WERI-Rb-1 (cell line): ENCODE data around the gene GRM6.

Experiments
- DNase-seq: peaks from one replicate; pipeline ENCODE4 v3.0.0-alpha.2; 2020
- H3K27ac ChIP-seq: fragments of 250-450 bp; sonication (Bioruptor Pico); 2 replicates; pipeline ENCODE4 v1.5.1; 2020; ENCODE audit warnings: mild to moderate bottlenecking, moderate library complexity
- H3K27me3 ChIP-seq: fragments of 250-450 bp; sonication (Bioruptor Pico); 2 replicates; pipeline ENCODE4 v1.5.1; 2021; ENCODE audit warnings: mild to moderate bottlenecking, low read depth, moderate library complexity; ENCODE audit not compliant: insufficient read depth, severe bottlenecking
- H3K36me3 ChIP-seq: fragments of 250-450 bp; sonication (Bioruptor Pico); 2 replicates; pipeline ENCODE4 v1.5.1; 2020; ENCODE audit warnings: mild to moderate bottlenecking, moderate library complexity
- H3K4me3 ChIP-seq: 2 replicates; pipeline ENCODE4 v1.5.1; 2011; ENCODE audit warnings: low read depth, mild to moderate bottlenecking, control low read depth, low read length
- H3K9me3 ChIP-seq: fragments of 250-450 bp; sonication (Bioruptor Pico); 2 replicates; pipeline ENCODE4 v1.5.1; 2021; ENCODE audit warnings: mild to moderate bottlenecking, moderate library complexity; ENCODE audit not compliant: severe bottlenecking
- TF ChIP-seq, protein P1 (sequence below): IDR thresholded peaks from 2 replicates; pipeline ENCODE4 v1.5.1; 2011; ENCODE audit warnings: low read depth, mild to moderate bottlenecking, control low read depth, inconsistent platforms, low read length

The GRM6 gene

DNA sequence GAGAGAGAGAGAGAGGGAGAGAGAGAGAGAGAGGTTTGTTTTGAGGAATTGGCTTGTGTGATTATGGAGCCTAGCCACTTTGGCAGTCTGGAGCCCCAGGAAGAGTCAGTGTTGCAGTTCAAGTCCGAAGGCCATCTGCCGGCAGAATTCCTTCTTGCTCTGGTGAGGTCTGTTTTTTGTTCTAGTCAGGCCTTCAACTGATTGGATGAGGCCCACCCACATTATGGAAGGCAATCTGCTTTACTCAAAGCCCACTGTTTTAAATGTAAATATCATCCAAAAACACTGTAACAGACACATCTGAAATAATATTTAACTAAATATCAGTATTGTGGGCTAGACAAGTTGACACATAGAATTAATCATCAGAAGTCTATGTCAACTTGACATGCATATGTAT lies 11.4 kb upstream of the GRM6 start:
- TF ChIP-seq, protein P1, sequence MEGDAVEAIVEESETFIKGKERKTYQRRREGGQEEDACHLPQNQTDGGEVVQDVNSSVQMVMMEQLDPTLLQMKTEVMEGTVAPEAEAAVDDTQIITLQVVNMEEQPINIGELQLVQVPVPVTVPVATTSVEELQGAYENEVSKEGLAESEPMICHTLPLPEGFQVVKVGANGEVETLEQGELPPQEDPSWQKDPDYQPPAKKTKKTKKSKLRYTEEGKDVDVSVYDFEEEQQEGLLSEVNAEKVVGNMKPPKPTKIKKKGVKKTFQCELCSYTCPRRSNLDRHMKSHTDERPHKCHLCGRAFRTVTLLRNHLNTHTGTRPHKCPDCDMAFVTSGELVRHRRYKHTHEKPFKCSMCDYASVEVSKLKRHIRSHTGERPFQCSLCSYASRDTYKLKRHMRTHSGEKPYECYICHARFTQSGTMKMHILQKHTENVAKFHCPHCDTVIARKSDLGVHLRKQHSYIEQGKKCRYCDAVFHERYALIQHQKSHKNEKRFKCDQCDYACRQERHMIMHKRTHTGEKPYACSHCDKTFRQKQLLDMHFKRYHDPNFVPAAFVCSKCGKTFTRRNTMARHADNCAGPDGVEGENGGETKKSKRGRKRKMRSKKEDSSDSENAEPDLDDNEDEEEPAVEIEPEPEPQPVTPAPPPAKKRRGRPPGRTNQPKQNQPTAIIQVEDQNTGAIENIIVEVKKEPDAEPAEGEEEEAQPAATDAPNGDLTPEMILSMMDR: no peak
- no peak overlapping the region for H3K4me3 ChIP-seq
- no peaks in the 10 kb centered on the region for H3K36me3 ChIP-seq
- H3K27me3 ChIP-seq: no peaks in the 10 kb centered on the region
- H3K27ac ChIP-seq: no peak overlapping the region
- H3K9me3 ChIP-seq: no peaks in the 10 kb centered on the region
- no peak for DNase-seq

DNA sequence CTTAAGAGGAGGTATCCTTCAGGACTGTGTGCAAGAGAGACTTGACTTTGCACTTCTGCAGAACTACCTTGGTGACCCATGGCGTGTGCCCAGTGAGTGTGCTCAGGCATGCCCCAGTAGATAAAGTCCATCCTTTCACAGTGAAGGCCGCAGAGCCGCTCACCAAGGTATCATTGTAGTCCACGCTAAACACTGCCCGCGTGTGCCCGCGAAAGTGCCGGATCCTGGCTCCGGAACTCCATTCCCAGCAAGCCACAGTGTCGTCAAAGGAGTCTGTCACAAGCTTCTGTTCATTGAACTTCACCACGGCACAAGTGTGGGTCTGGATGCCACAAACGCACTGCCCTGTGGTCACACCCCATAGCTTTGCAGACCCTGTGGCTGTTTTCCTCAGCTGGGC lies 3.3 kb upstream of the GRM6 start:
- Histone ChIP-seq H3K9me3 (no peaks in the 10 kb centered on the region), H3K27me3 (no peaks in the 10 kb centered on the region), H3K27ac (no peak overlapping the region), H3K36me3 (peaks cover 6% of the 10 kb centered on the region), H3K4me3 (no peak overlapping the region)
- TF ChIP-seq, protein P1: no peak
- DNase-seq: no peak

DNA sequence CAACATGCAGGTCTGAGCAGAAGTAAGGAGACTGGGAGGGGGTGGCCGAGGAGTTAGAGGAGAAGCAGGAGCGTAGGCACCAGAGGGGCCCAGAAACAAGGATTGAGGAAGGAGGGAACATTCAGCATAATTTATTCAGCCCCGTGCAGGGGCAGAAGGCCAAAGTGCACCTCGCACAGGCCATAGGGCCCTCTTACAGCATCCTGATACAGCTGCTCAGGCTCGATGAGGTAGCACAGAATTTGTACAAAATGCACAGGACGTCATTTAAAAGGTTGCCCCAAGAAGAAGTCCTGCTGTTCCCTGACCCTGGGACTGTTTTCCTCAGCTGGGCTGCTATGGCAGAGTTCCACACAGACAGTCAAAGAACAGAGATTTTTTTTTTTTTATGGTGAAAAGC lies 2.1 kb upstream of the GRM6 start:
- no peak for DNase-seq
- TF ChIP-seq, protein P1: no peak
- Histone ChIP-seq H3K27ac (peak overlapping the region; percentile 94), H3K4me3 (no peak overlapping the region), H3K27me3 (no peaks in the 10 kb centered on the region), H3K9me3 (no peaks in the 10 kb centered on the region), H3K36me3 (peaks cover 13% of the 10 kb centered on the region)

DNA sequence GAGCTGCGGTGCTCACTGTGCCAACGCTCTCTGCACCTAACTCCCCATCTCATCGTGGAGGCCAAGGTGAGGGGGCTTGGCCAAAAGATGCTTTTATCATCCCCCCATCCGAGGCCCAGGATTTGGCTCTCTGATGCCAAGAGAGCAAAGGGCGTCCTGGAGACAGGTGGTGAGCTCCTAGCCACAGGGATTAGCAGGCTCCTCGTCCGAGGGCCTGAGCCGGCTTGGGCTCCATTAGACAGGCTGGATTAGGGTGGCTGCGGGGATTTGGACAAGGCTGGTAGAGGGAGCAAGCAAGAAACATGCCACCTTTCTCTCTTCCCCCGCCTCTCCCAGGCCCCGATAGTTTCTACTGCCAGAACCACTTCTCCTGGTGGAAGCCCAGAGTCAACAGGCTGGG lies 1.0 kb upstream of the GRM6 start:
- Histone ChIP-seq H3K4me3 (peak overlapping the region; percentile 58), H3K27ac (peak overlapping the region; percentile 94), H3K27me3 (no peaks in the 10 kb centered on the region), H3K9me3 (no peaks in the 10 kb centered on the region), H3K36me3 (peaks cover 14% of the 10 kb centered on the region)
- TF ChIP-seq, protein P1: no peak
- DNase-seq: peak; percentile 90

DNA sequence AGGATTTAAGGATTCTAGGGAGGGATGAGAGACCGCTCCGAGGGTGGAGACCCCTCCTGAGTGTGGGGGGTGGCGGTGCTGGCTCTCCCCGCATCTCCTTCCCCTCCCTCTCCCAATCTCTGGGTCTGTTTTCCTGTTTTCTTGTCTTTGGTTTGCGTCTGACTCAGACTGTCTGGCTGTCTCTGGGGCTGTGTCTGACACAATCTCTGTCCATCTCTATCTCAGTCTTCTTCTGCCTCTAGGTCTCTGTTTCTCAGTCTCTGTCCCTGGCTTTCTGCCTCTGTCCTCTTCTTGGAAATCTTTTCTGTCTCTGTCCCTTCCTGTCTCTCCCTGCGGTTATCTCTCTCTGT lies 196 bp upstream of the GRM6 start:
- Histone ChIP-seq H3K36me3 (peaks cover 22% of the 10 kb centered on the region), H3K27me3 (no peaks in the 10 kb centered on the region), H3K9me3 (no peaks in the 10 kb centered on the region), H3K4me3 (peak overlapping the region; percentile 58), H3K27ac (peak overlapping the region; percentile 94)
- peak; percentile 85 for DNase-seq
- TF ChIP-seq, protein P1: no peak

DNA sequence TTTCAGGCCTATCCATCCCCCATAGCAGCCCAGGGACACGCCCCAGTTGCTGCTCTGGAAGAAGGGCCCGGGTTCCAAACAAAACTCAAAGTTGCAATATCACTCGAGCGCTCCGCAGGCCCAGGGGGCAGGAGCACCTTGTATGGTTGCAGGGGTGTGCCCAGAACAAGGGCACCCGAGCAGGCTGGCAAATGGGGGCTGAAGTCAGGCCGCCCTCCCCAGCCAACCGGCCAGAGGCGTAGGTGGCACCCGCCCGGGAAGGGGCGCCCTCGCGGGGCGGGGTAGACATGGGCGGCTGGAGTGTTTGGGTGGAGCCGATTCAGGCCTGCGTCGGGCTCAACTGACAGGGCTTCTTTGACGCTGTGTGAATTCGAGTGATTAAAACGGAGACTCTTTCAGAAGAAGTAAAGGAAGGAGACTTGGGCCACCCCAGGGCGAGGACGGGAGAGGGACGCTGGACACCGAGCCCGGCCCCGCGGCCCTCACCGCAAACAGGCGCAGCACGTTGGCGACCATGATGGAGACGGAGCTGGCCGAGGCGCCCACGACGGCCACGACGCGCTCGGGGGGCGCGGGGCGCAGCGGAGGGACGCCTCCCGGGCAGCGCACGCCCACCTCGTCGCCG lies 1.1 kb downstream of the GRM6 start:
- Histone ChIP-seq H3K4me3 (peak overlapping the region; percentile 61), H3K27me3 (no peaks in the 10 kb centered on the region), H3K9me3 (no peaks in the 10 kb centered on the region), H3K27ac (peak overlapping the region; percentile 94), H3K36me3 (peaks cover 33% of the 10 kb centered on the region)
- DNase-seq: no peak
- TF ChIP-seq, protein P1: no peak
